AG04449 (cell line): ENCODE results near the gene PCDH19.

Source experiments
- CTCF ChIA-PET: fragments of 350-600 bp; formaldehyde crosslinking; extraction: SDS; loops from one replicate; lab custom pipeline; 2021; ENCODE audit warnings: antibody characterized with exemption; lab: Yijun Ruan, JAX
- POLR2A ChIA-PET: fragments of 400-600, 350-600 bp; formaldehyde crosslinking; extraction: SDS; loops from one replicate; lab custom pipeline; 2020; ENCODE audit warnings: antibody characterized with exemption, inconsistent platforms; lab: Yijun Ruan, JAX
- DNase-seq: peaks from one replicate; pipeline ENCODE4 v3.0.0-alpha.2; 2010; ENCODE audit warnings: low read depth, low spot score
- H3K4me3 ChIP-seq: 2 replicates; pipeline ENCODE4 v1.5.1; 2011; ENCODE audit warnings: low read depth, mild to moderate bottlenecking, control low read depth, low read length
- TF ChIP-seq, protein P1 (sequence below): IDR thresholded peaks from one replicate; pipeline ENCODE4 v1.5.1; 2011; ENCODE audit warnings: mild to moderate bottlenecking, moderate library complexity, low read length, control low read depth, inconsistent platforms; ENCODE audit not compliant: insufficient read depth; ENCODE audit errors: missing control alignments

The PCDH19 gene

DNA sequence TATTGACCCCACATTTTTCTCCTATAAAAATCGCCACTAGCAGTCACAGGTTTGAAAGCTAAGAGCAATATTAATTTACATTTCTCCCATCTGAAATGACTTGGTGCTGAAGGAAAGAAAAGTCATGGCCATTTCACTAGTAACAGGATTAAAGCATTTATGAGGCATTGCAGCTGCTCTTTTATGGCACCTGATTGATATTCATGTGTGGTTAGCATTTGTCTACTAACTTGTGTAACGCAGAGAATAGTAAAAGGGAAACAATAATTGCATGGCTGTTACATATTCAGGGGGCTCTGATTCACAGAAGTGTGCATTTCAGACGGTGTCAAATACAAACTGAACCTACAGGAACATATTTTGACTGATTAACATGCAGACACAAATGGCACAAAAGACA, 5.2 kb downstream of the PCDH19 start:
- ChIA-PET POLR2A (no interaction called here), CTCF (no interaction called here)
- no peak for DNase-seq
- H3K4me3 ChIP-seq = no peak overlapping the region
- TF ChIP-seq, protein P1, sequence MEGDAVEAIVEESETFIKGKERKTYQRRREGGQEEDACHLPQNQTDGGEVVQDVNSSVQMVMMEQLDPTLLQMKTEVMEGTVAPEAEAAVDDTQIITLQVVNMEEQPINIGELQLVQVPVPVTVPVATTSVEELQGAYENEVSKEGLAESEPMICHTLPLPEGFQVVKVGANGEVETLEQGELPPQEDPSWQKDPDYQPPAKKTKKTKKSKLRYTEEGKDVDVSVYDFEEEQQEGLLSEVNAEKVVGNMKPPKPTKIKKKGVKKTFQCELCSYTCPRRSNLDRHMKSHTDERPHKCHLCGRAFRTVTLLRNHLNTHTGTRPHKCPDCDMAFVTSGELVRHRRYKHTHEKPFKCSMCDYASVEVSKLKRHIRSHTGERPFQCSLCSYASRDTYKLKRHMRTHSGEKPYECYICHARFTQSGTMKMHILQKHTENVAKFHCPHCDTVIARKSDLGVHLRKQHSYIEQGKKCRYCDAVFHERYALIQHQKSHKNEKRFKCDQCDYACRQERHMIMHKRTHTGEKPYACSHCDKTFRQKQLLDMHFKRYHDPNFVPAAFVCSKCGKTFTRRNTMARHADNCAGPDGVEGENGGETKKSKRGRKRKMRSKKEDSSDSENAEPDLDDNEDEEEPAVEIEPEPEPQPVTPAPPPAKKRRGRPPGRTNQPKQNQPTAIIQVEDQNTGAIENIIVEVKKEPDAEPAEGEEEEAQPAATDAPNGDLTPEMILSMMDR = no peak

DNA sequence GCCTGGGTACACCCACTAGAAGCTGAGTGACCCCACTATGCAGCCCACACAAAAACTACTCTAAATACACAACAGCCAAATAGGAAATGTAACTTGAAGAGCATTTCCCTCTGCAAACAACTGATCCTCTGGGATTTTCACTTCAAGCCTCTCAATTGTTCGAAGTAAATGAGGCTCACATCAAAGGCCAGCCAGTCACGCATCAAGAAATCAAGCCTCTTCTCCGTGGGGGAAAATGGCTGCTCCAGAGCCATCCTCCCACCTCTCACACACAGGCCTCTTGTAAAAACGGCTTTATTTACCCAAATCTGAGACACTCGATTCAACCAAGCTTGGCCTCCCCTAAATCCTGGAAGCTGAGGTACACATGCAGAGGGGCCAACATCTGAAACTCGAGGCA, 14.3 kb downstream of the PCDH19 start:
- ChIA-PET POLR2A (no interaction called here), CTCF (no interaction called here)
- no peak overlapping the region for H3K4me3 ChIP-seq
- no peak for DNase-seq
- TF ChIP-seq, protein P1 = no peak

DNA sequence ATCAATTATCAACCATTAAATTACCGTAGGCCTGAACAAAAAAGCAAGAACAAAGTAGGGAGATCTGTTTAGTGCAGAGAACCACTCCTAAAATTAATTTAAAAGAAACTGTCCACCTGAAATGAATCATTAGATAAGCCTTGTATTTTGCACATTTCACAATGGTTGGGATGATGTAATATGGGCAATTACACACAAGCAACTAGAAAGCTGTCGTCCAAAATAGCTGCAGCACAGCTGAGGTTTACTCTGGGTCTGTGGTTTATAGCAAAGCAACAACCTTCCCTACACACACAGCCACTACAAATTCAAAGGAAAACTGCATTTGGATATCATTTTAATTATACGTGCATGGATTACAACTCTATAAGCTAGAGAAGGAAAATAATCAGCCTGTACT, 28.5 kb downstream of the PCDH19 start:
- DNase-seq = no peak
- ChIA-PET POLR2A (no interaction called here), CTCF (no interaction called here)
- H3K4me3 ChIP-seq = no peak overlapping the region
- TF ChIP-seq, protein P1 = no peak

DNA sequence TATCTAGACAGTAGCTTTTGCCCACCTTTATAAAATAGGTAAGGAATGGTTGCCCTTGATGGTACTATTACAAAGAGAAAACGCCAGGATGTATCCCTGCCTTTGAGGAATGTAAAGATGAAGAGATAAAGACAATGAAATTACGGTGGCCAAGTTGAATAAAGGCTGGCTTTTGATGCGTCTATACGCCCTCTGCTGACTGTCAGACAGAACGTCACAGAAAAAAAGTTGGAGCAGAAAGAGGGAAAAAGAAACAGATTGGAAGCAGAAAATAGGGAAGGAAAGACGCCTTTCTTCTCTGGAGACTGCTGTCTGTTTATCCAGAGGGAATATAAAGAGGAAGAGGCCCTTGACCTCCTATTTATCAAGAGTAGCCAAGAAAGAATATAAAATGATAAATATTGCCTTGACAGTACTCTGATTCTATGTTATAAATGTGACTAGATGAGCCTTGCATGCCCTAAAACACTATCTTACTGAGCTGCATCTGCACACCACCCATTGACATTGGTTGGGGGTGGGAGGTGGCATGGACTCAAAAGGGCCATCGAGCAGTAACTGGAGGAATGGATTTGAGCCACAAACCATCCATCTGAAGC, 30.6 kb downstream of the PCDH19 start:
- POLR2A ChIA-PET = no interaction called here
- TF ChIP-seq, protein P1 = peak; percentile 41
- DNase-seq = no peak
- CTCF ChIA-PET = interaction anchor here (1.0 kb wide), 1 partner anchor 308 kb away, joined by 3 read pairs; no protein-coding TSS in a partner anchor
- no peak overlapping the region for H3K4me3 ChIP-seq

DNA sequence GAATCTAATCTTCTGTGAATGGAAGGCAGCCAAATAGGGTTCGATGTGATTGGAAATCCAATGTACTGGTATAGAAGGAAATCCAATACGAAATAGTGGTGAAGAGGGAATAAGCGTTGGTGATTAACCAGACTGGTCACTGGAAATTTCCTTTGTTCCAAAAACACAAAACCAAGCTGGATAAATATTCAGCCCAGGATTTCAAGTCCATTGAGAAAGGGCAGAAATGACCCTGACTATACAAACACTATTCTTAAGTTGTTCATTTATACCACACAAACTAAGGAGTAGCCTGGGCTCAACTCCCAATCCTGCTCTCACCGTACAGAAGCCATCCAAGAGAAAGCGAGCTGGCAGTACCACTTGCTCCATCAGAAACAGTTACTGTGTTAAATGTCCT, 32.2 kb downstream of the PCDH19 start:
- TF ChIP-seq, protein P1 = no peak
- no peak for DNase-seq
- ChIA-PET CTCF (no interaction called here), POLR2A (no interaction called here)
- no peak overlapping the region for H3K4me3 ChIP-seq

DNA sequence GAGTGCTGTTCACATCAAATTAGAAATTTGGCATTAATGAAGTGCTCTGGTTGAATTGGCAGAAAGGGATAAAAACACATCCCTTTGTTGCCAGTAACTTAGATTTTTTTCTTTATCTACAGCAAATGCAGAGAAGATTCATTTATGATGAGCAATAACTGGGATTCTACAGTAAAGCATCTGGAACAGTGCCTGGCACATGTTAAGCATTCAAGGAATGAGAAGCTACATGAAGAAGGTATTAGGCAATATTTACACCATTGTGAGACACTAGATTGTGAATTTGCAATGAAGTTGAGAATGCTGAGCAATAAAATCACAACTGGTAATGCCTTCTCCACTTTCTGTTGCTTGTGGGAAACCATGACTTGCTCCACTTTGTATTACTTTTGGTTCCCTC, 33.5 kb downstream of the PCDH19 start:
- H3K4me3 ChIP-seq = no peak overlapping the region
- DNase-seq = peak; percentile 0
- ChIA-PET POLR2A (no interaction called here), CTCF (no interaction called here)
- TF ChIP-seq, protein P1 = no peak
